GM18502 (cell line): ENCODE results near the gene USP27X.

ENCODE experiments used
- ATAC-seq: cut with Tn5 transposase; IDR thresholded peaks from one replicate; pipeline ENCODE4 v1.9.1; 2021; ENCODE audit warnings: mild to moderate bottlenecking; ENCODE audit not compliant: unreplicated experiment, poor library complexity

The USP27X gene

GRCh38 chrX:49878834-49879655 is at the start of gene USP27X:
Gene USP27X (plus strand): TSS chrX:49879484. CDS start chrX:49880308, 824 bp downstream.
- peak; percentile 93 for ATAC-seq

- peak; percentile 64 for ATAC-seq
These were observed 40.9 kb upstream of the USP27X start for GRCh38 chrX:49838374-49838773.

- ATAC-seq: peak; percentile 76
These were observed 38.6 kb upstream of the USP27X start for GRCh38 chrX:49840679-49841078.

GRCh38 chrX:49842621-49843020 is 36.7 kb upstream of the USP27X start:
- no peak for ATAC-seq

- ATAC-seq: no peak
These were observed 34.7 kb upstream of the USP27X start for GRCh38 chrX:49844611-49845010.

- peak; percentile 62 for ATAC-seq
These were observed 33.4 kb upstream of the USP27X start for GRCh38 chrX:49845701-49846403.

- no peak for ATAC-seq
These were observed 32.8 kb upstream of the USP27X start for GRCh38 chrX:49846522-49846921.

GRCh38 chrX:49848275-49848674 is 31.0 kb upstream of the USP27X start:
- ATAC-seq: no peak

- ATAC-seq: no peak
These were observed 29.3 kb upstream of the USP27X start for GRCh38 chrX:49850028-49850427.

- ATAC-seq: no peak
These were observed 25.6 kb upstream of the USP27X start for GRCh38 chrX:49853661-49854060.

- no peak for ATAC-seq
These were observed 22.5 kb upstream of the USP27X start for GRCh38 chrX:49856819-49857218.

- no peak for ATAC-seq
These were observed 20.9 kb upstream of the USP27X start for GRCh38 chrX:49858341-49858740.

GRCh38 chrX:49859491-49859890 is 19.8 kb upstream of the USP27X start:
- ATAC-seq: no peak

GRCh38 chrX:49860867-49861535 is 18.3 kb upstream of the USP27X start:
- no peak for ATAC-seq

- no peak for ATAC-seq
These were observed 17.2 kb upstream of the USP27X start for GRCh38 chrX:49862093-49862492.

GRCh38 chrX:49868739-49869138 is 10.5 kb upstream of the USP27X start:
- no peak for ATAC-seq

GRCh38 chrX:49876750-49877149 is 2.5 kb upstream of the USP27X start:
- no peak for ATAC-seq

GRCh38 chrX:49877397-49878101 is 1.7 kb upstream of the USP27X start:
- ATAC-seq: no peak

GRCh38 chrX:49878128-49878833 is 1.0 kb upstream of the USP27X start:
- no peak for ATAC-seq
